Tibial artery (tissue), 4 donors: ENCODE data around the gene GALNT17.
A peak's percentile ranks its signal among the peaks of the same experiment; 100 is the strongest.

Experiments used
- DNase-seq, 2 donors: peaks; one replicate each; pipeline ENCODE4 v3.0.0-alpha.2; 2019
- H3K27ac ChIP-seq, 2 donors: fragments of 200-600 bp; sonication (generic) in 1 of 2; 1 replicate in 1 of 2; 2 replicates in 1 of 2; pipeline ENCODE4 v1.5.1; 2018 to 2019; ENCODE audit warnings: mild to moderate bottlenecking in 1 of 2
- H3K27me3 ChIP-seq, 2 donors: fragments of 200-600 bp; sonication (generic) in 1 of 2; one replicate each; pipeline versions ENCODE4 v1.5.1 to v1.6.0; 2016 to 2019
- H3K36me3 ChIP-seq, 3 donors: fragments of 200-600 bp; sonication (generic) in 2 of 3; one replicate each; pipeline ENCODE4 v1.5.1; 2016 to 2019; ENCODE audit warnings: mild to moderate bottlenecking in 2 of 3
- H3K4me1 ChIP-seq, 4 donors: fragments of 200-600 bp; sonication (generic) in 2 of 4; 1 replicate in 3 of 4; 2 replicates in 1 of 4; pipeline ENCODE4 v1.5.1; 2016 to 2019
- H3K4me3 ChIP-seq, 2 donors: fragments of 200-600 bp; sonication (generic) in 1 of 2; 1 replicate in 1 of 2; 2 replicates in 1 of 2; pipeline ENCODE4 v1.5.1; 2018 to 2019; ENCODE audit warnings: mild to moderate bottlenecking in 2 of 2
- H3K9me3 ChIP-seq, 3 donors: fragments of 200-600 bp; sonication (generic) in 1 of 3; one replicate each; pipeline ENCODE4 v1.5.1; 2016 to 2019
- intact Hi-C: fragments of 100-400 bp; cut with DNase I; formaldehyde crosslinking; loops from one replicate; pipeline ENCODE4 v1.15.0; 2023; ENCODE audit warnings: low total_unique reads
- TF ChIP-seq, protein P1 (sequence below), 2 experiments: fragments of 200-600 bp in 1 of 2; fragments of 450-650 bp in 1 of 2; IDR thresholded peaks; one replicate each; pipeline ENCODE4 v1.5.1; 2017 to 2019; ENCODE audit warnings: antibody characterized with exemption in 2 of 2, mild to moderate bottlenecking in 1 of 2, moderate library complexity in 1 of 2

Gene GALNT17

GRCh38 chr7:71132127-71132376, at the start of gene GALNT17:
GALNT17 (plus strand) TSS chr7:71132144.
- H3K27ac ChIP-seq = peak within 1 kb of the TSS; percentile 83 to 86
- H3K4me3 ChIP-seq = peak within 1 kb of the TSS; percentile 69 to 84
- TF ChIP-seq, protein P1, sequence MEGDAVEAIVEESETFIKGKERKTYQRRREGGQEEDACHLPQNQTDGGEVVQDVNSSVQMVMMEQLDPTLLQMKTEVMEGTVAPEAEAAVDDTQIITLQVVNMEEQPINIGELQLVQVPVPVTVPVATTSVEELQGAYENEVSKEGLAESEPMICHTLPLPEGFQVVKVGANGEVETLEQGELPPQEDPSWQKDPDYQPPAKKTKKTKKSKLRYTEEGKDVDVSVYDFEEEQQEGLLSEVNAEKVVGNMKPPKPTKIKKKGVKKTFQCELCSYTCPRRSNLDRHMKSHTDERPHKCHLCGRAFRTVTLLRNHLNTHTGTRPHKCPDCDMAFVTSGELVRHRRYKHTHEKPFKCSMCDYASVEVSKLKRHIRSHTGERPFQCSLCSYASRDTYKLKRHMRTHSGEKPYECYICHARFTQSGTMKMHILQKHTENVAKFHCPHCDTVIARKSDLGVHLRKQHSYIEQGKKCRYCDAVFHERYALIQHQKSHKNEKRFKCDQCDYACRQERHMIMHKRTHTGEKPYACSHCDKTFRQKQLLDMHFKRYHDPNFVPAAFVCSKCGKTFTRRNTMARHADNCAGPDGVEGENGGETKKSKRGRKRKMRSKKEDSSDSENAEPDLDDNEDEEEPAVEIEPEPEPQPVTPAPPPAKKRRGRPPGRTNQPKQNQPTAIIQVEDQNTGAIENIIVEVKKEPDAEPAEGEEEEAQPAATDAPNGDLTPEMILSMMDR (IDR thresholded peaks at IDR 0.05) = no peak
- H3K36me3 ChIP-seq = no peaks in the 10 kb centered on the region
- DNase-seq = no peak
- intact Hi-C loops = loop anchor here (5.0 to 10.0 kb wide), 2 partner anchors 83 to 600 kb away; no protein-coding TSS in a partner anchor
- no peaks in the 10 kb centered on the region for H3K9me3 ChIP-seq
- peaks cover 0 to 54% (median 27%) of the 10 kb centered on the region in 4 donors for H3K4me1 ChIP-seq
- no peaks in the 10 kb centered on the region for H3K27me3 ChIP-seq

GRCh38 chr7:71095266-71095860, 36.6 kb upstream of the GALNT17 start:
- H3K9me3 ChIP-seq = no peaks in the 10 kb centered on the region
- DNase-seq = no peak
- no peak overlapping the region for H3K27ac ChIP-seq
- no peaks in the 10 kb centered on the region for H3K27me3 ChIP-seq
- TF ChIP-seq, protein P1 (IDR thresholded peaks at IDR 0.05) = no peak
- H3K4me1 ChIP-seq = no peaks in the 10 kb centered on the region
- intact Hi-C loops = no loop called here
- H3K4me3 ChIP-seq = no peak overlapping the region
- no peaks in the 10 kb centered on the region for H3K36me3 ChIP-seq

- H3K36me3 ChIP-seq = no peaks in the 10 kb centered on the region
- H3K4me1 ChIP-seq = no peaks in the 10 kb centered on the region
- DNase-seq = no peak
- TF ChIP-seq, protein P1 (IDR thresholded peaks at IDR 0.05) = no peak
- no peak overlapping the region for H3K4me3 ChIP-seq
- no peak overlapping the region for H3K27ac ChIP-seq
- H3K9me3 ChIP-seq = peaks cover 0 to 2% (median 0%) of the 10 kb centered on the region in 3 donors
- H3K27me3 ChIP-seq = no peaks in the 10 kb centered on the region
- intact Hi-C loops = no loop called here
Measured at GRCh38 chr7:71096351-71096750, 35.6 kb upstream of the GALNT17 start.

DNA sequence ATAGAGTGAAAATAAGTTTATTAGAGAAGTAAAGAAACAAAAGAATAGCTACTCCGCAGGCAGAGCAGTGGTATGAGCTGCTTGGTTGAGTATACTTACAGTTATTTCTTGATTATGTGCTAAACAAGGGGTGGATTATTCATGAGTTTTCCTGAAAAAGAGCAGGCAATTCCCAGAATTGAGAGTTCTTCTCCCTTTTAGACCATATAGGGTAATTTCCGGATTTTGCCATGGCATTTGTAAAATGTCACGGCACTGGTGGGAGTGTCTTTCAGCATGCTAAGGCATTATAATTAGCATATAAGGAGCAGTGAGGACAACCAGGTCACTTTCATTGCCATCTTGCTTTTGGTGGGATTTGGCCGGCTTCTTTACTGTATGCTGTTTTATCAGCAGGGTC, 25.7 kb upstream of the GALNT17 start:
- intact Hi-C loops = no loop called here
- Histone ChIP-seq H3K4me1 (no peaks in the 10 kb centered on the region), H3K27ac (no peak overlapping the region), H3K9me3 (peaks cover 0 to 7% (median 0%) of the 10 kb centered on the region in 3 donors), H3K36me3 (no peaks in the 10 kb centered on the region), H3K27me3 (no peaks in the 10 kb centered on the region), H3K4me3 (no peak overlapping the region)
- TF ChIP-seq, protein P1 (IDR thresholded peaks at IDR 0.05) = no peak
- DNase-seq = no peak

GRCh38 chr7:71112436-71112835, 19.5 kb upstream of the GALNT17 start:
- H3K27me3 ChIP-seq = no peaks in the 10 kb centered on the region
- no peaks in the 10 kb centered on the region for H3K4me1 ChIP-seq
- no peaks in the 10 kb centered on the region for H3K36me3 ChIP-seq
- intact Hi-C loops = no loop called here
- peaks cover 0 to 7% (median 0%) of the 10 kb centered on the region in 3 donors for H3K9me3 ChIP-seq
- TF ChIP-seq, protein P1 (IDR thresholded peaks at IDR 0.05) = no peak
- no peak overlapping the region for H3K4me3 ChIP-seq
- no peak for DNase-seq
- no peak overlapping the region for H3K27ac ChIP-seq

GRCh38 chr7:71120096-71120495, 11.8 kb upstream of the GALNT17 start:
- intact Hi-C loops = no loop called here
- Histone ChIP-seq H3K36me3 (no peaks in the 10 kb centered on the region), H3K4me1 (no peaks in the 10 kb centered on the region), H3K9me3 (peaks cover 0 to 6% (median 0%) of the 10 kb centered on the region in 3 donors), H3K27me3 (no peaks in the 10 kb centered on the region), H3K4me3 (no peak overlapping the region), H3K27ac (no peak overlapping the region)
- TF ChIP-seq, protein P1 (IDR thresholded peaks at IDR 0.05) = no peak
- no peak for DNase-seq
